Right renal pelvis (tissue), 4 donors: ENCODE data around the gene RBFOX1. TPM values are rescaled to one million over a fixed set of nuclear protein-coding genes. Genes with fewer than 3 reads are reported as not detected.

Experiments used
- DNase-seq, 4 donors: peaks; one replicate each; pipeline ENCODE4 v3.0.0-alpha.2; 2013; ENCODE audit warnings: low read depth in 4 of 4, low spot score in 3 of 4, missing footprints in 1 of 4
- polyA plus RNA-seq, 4 donors: library from polyadenylated mRNA; unstranded; fragments of 120-200 nt; gene quantifications; one replicate each; pipeline ENCODE4 v1.2.1, GENCODE V29; 2013; ENCODE audit not compliant: insufficient read length in 4 of 4

RBFOX1 gene
- polyA plus RNA-seq, 4 donors = 1.6 to 3.9 (median 2.9) TPM

GRCh38 chr16:7736138-7736665, 403.6 kb downstream of the RBFOX1 start:
- no peak for DNase-seq

GRCh38 chr16:7742626-7743025, 410.0 kb downstream of the RBFOX1 start:
- no peak for DNase-seq

DNA sequence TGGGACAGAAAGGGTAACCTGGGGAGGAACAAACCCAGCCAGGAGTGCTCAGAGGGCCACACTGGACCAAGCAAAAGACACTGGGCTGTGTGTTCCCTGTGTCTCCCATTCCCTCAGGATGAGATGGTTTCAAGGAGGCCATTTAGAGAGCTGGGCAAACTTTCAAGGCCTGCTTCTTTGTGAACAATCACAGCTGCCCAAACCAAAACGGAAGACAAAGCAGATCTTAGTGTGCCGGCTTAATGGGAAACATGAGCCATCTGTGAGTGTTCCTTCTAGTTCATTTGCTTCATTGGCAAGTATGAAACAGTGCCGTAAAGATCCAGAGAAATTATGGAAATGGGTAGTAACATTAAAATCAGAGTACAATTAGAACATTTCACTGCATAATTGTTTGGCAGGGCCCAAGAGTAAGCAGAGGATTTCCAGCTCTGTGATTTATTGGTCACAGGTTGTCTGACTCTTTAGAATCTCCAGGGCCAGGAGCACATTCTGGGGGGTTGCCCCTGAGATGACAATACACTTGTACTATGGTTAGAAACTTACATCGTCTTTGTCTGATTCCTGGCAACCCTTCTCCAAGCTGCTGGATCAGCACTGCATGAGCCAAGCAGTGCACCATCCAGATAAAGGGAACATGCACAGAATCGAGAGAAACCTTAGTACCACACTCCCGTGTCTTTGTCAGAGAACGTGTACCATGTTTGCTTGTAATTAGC, 412.1 kb downstream of the RBFOX1 start:
- DNase-seq = no peak

DNA sequence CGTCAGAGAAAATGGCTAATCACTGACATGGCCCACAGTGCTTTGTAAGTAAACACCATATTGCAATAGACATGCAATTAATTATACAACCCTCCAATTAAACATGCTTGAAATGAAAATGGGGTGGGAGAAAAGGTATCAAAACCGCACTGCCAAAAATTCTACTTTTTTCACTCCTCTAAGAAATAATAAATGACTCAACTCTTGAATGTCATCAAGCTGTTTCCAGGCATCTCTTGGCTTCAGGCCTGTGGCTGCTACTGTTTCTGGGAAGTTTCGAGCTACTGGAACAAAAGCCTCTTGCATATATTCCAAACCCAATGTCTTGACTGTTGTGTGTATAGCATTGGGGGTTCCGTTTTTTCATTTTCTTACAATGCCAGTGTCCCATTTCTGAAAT, 412.6 kb downstream of the RBFOX1 start:
- no peak for DNase-seq

GRCh38 chr16:7746941-7747340, 414.3 kb downstream of the RBFOX1 start:
- no peak for DNase-seq

DNA sequence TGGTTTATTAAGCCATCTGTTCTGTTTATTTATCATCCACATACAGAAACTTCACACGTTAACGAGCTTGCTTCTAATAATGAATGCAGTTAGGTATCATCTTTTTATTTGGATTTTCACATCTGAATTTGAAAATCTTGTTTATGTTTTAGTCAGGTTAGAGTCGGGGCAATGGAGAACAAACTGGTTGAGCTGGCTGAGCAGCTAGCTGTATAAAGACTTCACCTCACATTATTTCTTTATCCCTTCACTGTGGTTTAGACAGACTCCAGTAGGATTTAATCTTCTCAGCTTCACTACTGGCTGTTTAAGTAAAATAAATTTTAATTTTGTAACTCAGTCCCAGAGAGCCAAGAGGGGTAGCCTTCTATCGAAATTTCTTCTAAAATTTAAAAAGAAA, 415.9 kb downstream of the RBFOX1 start:
- DNase-seq = no peak

GRCh38 chr16:7755347-7755882, 422.8 kb downstream of the RBFOX1 start:
- DNase-seq = no peak
